ENCODE data around the gene CYBB. TPM values are rescaled to one million over a fixed set of nuclear protein-coding genes. Genes with fewer than 3 reads are reported as not detected.

The CYBB gene
- total RNA-seq, 3 donors from 2014 or later, result 13.1 to 25.5 (median 23.5) TPM

- intact Hi-C loops (cut with DNase I; ENCODE audit: low total_unique reads), result no loop called here
- no peak for DNase-seq (ENCODE audit: low spot score in 2 of 2)
- H3K27ac ChIP-seq, result no peak overlapping the region
- TF ChIP-seq CTCF (IDR thresholded peaks at IDR 0.05), result no peak
- no peak for TF ChIP-seq POLR2A (IDR thresholded peaks at IDR 0.05)
- TF ChIP-seq POLR2AphosphoS5 (IDR thresholded peaks at IDR 0.05), result no peak
- no peaks in the 10 kb centered on the region for H3K36me3 ChIP-seq
- peaks cover 0 to 14% of the 10 kb centered on the region in 2 donors for H3K27me3 ChIP-seq
- no peaks in the 10 kb centered on the region for H3K4me1 ChIP-seq
- H3K9me3 ChIP-seq, result no peaks in the 10 kb centered on the region
- H3K4me3 ChIP-seq, result no peak overlapping the region
Observed at GRCh38 chrX:37776283-37776986, 3.4 kb upstream of the CYBB start.

- no peak for TF ChIP-seq CTCF (IDR thresholded peaks at IDR 0.05)
- no peak for TF ChIP-seq POLR2A (IDR thresholded peaks at IDR 0.05)
- no peak for TF ChIP-seq POLR2AphosphoS5 (IDR thresholded peaks at IDR 0.05)
- no peak for DNase-seq (ENCODE audit: low spot score in 2 of 2)
- H3K9me3 ChIP-seq, result no peaks in the 10 kb centered on the region
- H3K4me1 ChIP-seq, result no peaks in the 10 kb centered on the region
- intact Hi-C loops (cut with DNase I; ENCODE audit: low total_unique reads), result no loop called here
- H3K27me3 ChIP-seq, result peaks cover 0 to 18% of the 10 kb centered on the region in 2 donors
- H3K4me3 ChIP-seq, result no peak overlapping the region
- no peaks in the 10 kb centered on the region for H3K36me3 ChIP-seq
- no peak overlapping the region for H3K27ac ChIP-seq
Observed at GRCh38 chrX:37776987-37777325, 2.9 kb upstream of the CYBB start.

- H3K9me3 ChIP-seq, result no peaks in the 10 kb centered on the region
- TF ChIP-seq POLR2A (IDR thresholded peaks at IDR 0.05), result no peak
- no peak for TF ChIP-seq CTCF (IDR thresholded peaks at IDR 0.05)
- no peak for TF ChIP-seq POLR2AphosphoS5 (IDR thresholded peaks at IDR 0.05)
- no peak for DNase-seq (ENCODE audit: low spot score in 2 of 2)
- intact Hi-C loops (cut with DNase I; ENCODE audit: low total_unique reads), result no loop called here
- no peak overlapping the region for H3K27ac ChIP-seq
- H3K4me1 ChIP-seq, result no peaks in the 10 kb centered on the region
- no peaks in the 10 kb centered on the region for H3K36me3 ChIP-seq
- H3K27me3 ChIP-seq, result peaks cover 0 to 27% of the 10 kb centered on the region in 2 donors
- H3K4me3 ChIP-seq, result peak overlapping the region in 1 of 3 donors; percentile 3
Observed at GRCh38 chrX:37781081-37781480, 1.2 kb downstream of the CYBB start.

GRCh38 chrX:37781814-37782213 is 2.0 kb downstream of the CYBB start:
- intact Hi-C loops (cut with DNase I; ENCODE audit: low total_unique reads), result no loop called here
- H3K4me3 ChIP-seq, result peak overlapping the region in 1 of 3 donors; percentile 13
- no peak for DNase-seq (ENCODE audit: low spot score in 2 of 2)
- TF ChIP-seq POLR2A (IDR thresholded peaks at IDR 0.05) (no peak), POLR2AphosphoS5 (IDR thresholded peaks at IDR 0.05) (no peak), CTCF (IDR thresholded peaks at IDR 0.05) (no peak)
- no peaks in the 10 kb centered on the region for H3K9me3 ChIP-seq
- no peak overlapping the region for H3K27ac ChIP-seq
- no peaks in the 10 kb centered on the region for H3K36me3 ChIP-seq
- no peaks in the 10 kb centered on the region for H3K4me1 ChIP-seq
- H3K27me3 ChIP-seq, result peaks cover 0 to 27% of the 10 kb centered on the region in 2 donors

GRCh38 chrX:37782359-37782758 is 2.5 kb downstream of the CYBB start:
- H3K27ac ChIP-seq, result no peak overlapping the region
- H3K4me3 ChIP-seq, result no peak overlapping the region
- H3K36me3 ChIP-seq, result no peaks in the 10 kb centered on the region
- no peak for DNase-seq (ENCODE audit: low spot score in 2 of 2)
- no peaks in the 10 kb centered on the region for H3K4me1 ChIP-seq
- peaks cover 0 to 23% of the 10 kb centered on the region in 2 donors for H3K27me3 ChIP-seq
- TF ChIP-seq POLR2AphosphoS5 (IDR thresholded peaks at IDR 0.05) (no peak), POLR2A (IDR thresholded peaks at IDR 0.05) (no peak), CTCF (IDR thresholded peaks at IDR 0.05) (no peak)
- intact Hi-C loops (cut with DNase I; ENCODE audit: low total_unique reads), result no loop called here
- no peaks in the 10 kb centered on the region for H3K9me3 ChIP-seq
